ENCODE measurements around the gene WNT11. TPM values are rescaled to one million over a fixed set of nuclear protein-coding genes. Genes with fewer than 3 reads are reported as not detected.

The WNT11 gene
- total and polyA plus RNA-seq, 2 of the 13 experiments (the other 11 are each of a cell fraction or from before 2014, with no cell fraction given) = 0.34 to 0.66 TPM

DNA sequence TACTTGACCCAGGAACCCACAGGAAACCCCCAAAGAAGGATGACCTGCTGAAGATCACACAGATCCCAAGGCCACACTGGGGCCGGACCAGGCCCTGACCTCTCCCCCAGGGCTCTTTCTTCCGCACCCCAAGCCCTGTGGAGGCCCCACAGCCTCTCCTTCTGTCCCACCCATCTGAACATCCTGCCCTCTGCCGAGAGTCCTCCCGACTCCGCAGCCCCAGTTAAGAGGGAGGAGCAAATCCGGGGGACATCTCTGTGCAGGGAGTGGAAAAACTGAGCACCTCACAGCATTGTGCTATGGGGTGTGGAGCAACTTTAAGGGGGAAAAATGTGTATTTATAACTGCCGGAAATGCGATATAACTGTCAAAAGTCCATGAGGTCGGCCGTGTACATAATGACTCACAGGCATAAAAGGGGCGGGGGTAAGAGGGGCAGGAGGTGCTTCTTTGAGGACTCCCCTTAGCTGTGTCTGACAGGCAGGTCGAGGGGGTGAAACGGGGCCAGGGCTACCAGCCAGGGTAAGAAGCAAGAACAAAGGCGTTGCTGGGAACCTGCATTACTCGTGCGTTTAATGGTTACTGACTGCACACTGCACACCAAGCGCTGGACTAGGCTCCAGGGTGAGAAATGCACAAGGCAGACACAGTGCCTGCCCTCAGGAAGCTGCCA is 57.2 kb downstream of the WNT11 start (continued):
- TF ChIP-seq RBM39 (IDR thresholded peaks at IDR 0.05; ENCODE audit: low read depth, low read length, poor library complexity, severe bottlenecking) = no peak
- TF ChIP-seq ZNF672 (CRISPR knock-in tag; IDR thresholded peaks at IDR 0.05) = no peak
- TF ChIP-seq, protein P1, sequence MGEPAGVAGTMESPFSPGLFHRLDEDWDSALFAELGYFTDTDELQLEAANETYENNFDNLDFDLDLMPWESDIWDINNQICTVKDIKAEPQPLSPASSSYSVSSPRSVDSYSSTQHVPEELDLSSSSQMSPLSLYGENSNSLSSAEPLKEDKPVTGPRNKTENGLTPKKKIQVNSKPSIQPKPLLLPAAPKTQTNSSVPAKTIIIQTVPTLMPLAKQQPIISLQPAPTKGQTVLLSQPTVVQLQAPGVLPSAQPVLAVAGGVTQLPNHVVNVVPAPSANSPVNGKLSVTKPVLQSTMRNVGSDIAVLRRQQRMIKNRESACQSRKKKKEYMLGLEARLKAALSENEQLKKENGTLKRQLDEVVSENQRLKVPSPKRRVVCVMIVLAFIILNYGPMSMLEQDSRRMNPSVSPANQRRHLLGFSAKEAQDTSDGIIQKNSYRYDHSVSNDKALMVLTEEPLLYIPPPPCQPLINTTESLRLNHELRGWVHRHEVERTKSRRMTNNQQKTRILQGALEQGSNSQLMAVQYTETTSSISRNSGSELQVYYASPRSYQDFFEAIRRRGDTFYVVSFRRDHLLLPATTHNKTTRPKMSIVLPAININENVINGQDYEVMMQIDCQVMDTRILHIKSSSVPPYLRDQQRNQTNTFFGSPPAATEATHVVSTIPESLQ (CRISPR knock-in tag; conservative IDR thresholded peaks at IDR 0.05) = no peak
- TF ChIP-seq, protein P2, sequence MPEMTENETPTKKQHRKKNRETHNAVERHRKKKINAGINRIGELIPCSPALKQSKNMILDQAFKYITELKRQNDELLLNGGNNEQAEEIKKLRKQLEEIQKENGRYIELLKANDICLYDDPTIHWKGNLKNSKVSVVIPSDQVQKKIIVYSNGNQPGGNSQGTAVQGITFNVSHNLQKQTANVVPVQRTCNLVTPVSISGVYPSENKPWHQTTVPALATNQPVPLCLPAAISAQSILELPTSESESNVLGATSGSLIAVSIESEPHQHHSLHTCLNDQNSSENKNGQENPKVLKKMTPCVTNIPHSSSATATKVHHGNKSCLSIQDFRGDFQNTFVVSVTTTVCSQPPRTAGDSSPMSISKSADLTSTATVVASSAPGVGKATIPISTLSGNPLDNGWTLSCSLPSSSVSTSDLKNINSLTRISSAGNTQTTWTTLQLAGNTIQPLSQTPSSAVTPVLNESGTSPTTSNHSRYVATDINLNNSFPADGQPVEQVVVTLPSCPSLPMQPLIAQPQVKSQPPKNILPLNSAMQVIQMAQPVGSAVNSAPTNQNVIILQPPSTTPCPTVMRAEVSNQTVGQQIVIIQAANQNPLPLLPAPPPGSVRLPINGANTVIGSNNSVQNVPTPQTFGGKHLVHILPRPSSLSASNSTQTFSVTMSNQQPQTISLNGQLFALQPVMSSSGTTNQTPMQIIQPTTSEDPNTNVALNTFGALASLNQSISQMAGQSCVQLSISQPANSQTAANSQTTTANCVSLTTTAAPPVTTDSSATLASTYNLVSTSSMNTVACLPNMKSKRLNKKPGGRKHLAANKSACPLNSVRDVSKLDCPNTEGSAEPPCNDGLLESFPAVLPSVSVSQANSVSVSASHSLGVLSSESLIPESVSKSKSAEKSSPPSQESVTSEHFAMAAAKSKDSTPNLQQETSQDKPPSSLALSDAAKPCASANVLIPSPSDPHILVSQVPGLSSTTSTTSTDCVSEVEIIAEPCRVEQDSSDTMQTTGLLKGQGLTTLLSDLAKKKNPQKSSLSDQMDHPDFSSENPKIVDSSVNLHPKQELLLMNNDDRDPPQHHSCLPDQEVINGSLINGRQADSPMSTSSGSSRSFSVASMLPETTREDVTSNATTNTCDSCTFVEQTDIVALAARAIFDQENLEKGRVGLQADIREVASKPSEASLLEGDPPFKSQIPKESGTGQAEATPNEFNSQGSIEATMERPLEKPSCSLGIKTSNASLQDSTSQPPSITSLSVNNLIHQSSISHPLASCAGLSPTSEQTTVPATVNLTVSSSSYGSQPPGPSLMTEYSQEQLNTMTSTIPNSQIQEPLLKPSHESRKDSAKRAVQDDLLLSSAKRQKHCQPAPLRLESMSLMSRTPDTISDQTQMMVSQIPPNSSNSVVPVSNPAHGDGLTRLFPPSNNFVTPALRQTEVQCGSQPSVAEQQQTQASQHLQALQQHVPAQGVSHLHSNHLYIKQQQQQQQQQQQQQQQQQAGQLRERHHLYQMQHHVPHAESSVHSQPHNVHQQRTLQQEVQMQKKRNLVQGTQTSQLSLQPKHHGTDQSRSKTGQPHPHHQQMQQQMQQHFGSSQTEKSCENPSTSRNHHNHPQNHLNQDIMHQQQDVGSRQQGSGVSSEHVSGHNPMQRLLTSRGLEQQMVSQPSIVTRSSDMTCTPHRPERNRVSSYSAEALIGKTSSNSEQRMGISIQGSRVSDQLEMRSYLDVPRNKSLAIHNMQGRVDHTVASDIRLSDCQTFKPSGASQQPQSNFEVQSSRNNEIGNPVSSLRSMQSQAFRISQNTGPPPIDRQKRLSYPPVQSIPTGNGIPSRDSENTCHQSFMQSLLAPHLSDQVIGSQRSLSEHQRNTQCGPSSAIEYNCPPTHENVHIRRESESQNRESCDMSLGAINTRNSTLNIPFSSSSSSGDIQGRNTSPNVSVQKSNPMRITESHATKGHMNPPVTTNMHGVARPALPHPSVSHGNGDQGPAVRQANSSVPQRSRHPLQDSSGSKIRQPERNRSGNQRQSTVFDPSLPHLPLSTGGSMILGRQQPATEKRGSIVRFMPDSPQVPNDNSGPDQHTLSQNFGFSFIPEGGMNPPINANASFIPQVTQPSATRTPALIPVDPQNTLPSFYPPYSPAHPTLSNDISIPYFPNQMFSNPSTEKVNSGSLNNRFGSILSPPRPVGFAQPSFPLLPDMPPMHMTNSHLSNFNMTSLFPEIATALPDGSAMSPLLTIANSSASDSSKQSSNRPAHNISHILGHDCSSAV (CRISPR knock-in tag; IDR thresholded peaks at IDR 0.05; ENCODE audit: borderline replicate concordance) = no peak
- TF ChIP-seq ZFX (CRISPR knock-in tag; IDR thresholded peaks at IDR 0.05; ENCODE audit: low read depth) = peak; percentile 23; the same call in 1 of the 2 replicates
- TF ChIP-seq NFYB (CRISPR knock-in tag; IDR thresholded peaks at IDR 0.05) = no peak
- no peak for TF ChIP-seq SMYD3 (CRISPR knock-in tag; IDR thresholded peaks at IDR 0.05)
- TF ChIP-seq, protein P3, sequence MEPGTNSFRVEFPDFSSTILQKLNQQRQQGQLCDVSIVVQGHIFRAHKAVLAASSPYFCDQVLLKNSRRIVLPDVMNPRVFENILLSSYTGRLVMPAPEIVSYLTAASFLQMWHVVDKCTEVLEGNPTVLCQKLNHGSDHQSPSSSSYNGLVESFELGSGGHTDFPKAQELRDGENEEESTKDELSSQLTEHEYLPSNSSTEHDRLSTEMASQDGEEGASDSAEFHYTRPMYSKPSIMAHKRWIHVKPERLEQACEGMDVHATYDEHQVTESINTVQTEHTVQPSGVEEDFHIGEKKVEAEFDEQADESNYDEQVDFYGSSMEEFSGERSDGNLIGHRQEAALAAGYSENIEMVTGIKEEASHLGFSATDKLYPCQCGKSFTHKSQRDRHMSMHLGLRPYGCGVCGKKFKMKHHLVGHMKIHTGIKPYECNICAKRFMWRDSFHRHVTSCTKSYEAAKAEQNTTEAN (CRISPR knock-in tag; conservative IDR thresholded peaks at IDR 0.05) = no peak
- no peak for TF ChIP-seq ZNF143 (CRISPR knock-in tag; IDR thresholded peaks at IDR 0.05)
- TF ChIP-seq SNAI1 (CRISPR knock-in tag; IDR thresholded peaks at IDR 0.05; ENCODE audit: borderline replicate concordance) = no peak
- no peak for TF ChIP-seq ATAD3A (CRISPR knock-in tag; IDR thresholded peaks at IDR 0.05)
- TF ChIP-seq, protein P4, sequence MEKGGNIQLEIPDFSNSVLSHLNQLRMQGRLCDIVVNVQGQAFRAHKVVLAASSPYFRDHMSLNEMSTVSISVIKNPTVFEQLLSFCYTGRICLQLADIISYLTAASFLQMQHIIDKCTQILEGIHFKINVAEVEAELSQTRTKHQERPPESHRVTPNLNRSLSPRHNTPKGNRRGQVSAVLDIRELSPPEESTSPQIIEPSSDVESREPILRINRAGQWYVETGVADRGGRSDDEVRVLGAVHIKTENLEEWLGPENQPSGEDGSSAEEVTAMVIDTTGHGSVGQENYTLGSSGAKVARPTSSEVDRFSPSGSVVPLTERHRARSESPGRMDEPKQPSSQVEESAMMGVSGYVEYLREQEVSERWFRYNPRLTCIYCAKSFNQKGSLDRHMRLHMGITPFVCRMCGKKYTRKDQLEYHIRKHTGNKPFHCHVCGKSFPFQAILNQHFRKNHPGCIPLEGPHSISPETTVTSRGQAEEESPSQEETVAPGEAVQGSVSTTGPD (CRISPR knock-in tag; IDR thresholded peaks at IDR 0.05) = no peak
- no peak for TF ChIP-seq ZBTB7A (CRISPR knock-in tag; IDR thresholded peaks at IDR 0.05)
- TF ChIP-seq CBFB (CRISPR knock-in tag; IDR thresholded peaks at IDR 0.05) = no peak
- no peak for TF ChIP-seq ZNF709 (CRISPR knock-in tag; IDR thresholded peaks at IDR 0.05)
- 0 out of 2 replicates have a peak, but pooled peaks have one; percentile 5 for TF ChIP-seq FOXK2 (IDR thresholded peaks at IDR 0.05)
- TF ChIP-seq GLI4 (CRISPR knock-in tag; IDR thresholded peaks at IDR 0.05; ENCODE audit: borderline replicate concordance) = no peak
- no peak for TF ChIP-seq TP53 (CRISPR knock-in tag; conservative IDR thresholded peaks at IDR 0.05)
